GM19238 (cell line): ENCODE measurements around the gene ROR1.
"Not testable (repeated sequence)": the region's sequence is repeated elsewhere in the genome, so short reads cannot be mapped to it uniquely, and the experiment has no call there.

ENCODE experiments used
- DNase-seq: peaks from one replicate; pipeline ENCODE4 v3.0.0; 2011; ENCODE audit warnings: low spot score; ENCODE audit not compliant: insufficient read length

ROR1 gene

GRCh38 chr1:63758791-63759190, 15.0 kb upstream of the ROR1 start:
- DNase-seq, result no peak

GRCh38 chr1:63759778-63760177, 14.0 kb upstream of the ROR1 start:
- DNase-seq, result no peak

- DNase-seq, result no peak
These were observed 3.4 kb upstream of the ROR1 start for GRCh38 chr1:63770381-63770780.

GRCh38 chr1:63772201-63772600, 1.6 kb upstream of the ROR1 start:
- DNase-seq, result no peak

- DNase-seq, result no peak
These were observed 941 bp upstream of the ROR1 start for GRCh38 chr1:63772876-63773275.

- DNase-seq, result no peak
These were observed 362 bp upstream of the ROR1 start for GRCh38 chr1:63773496-63773814.

- DNase-seq, result no peak
These were observed 1.0 kb downstream of the ROR1 start for GRCh38 chr1:63774617-63775417.

GRCh38 chr1:63775418-63776127, 1.8 kb downstream of the ROR1 start:
- no peak for DNase-seq

GRCh38 chr1:63777286-63777685, 3.5 kb downstream of the ROR1 start:
- DNase-seq, result no peak

- no peak for DNase-seq
These were observed 4.4 kb downstream of the ROR1 start for GRCh38 chr1:63777965-63778880.

- DNase-seq, result no peak
These were observed 5.8 kb downstream of the ROR1 start for GRCh38 chr1:63779338-63780211.

- DNase-seq, result no peak
These were observed 6.7 kb downstream of the ROR1 start for GRCh38 chr1:63780565-63780964.

GRCh38 chr1:63782982-63783381, 9.2 kb downstream of the ROR1 start:
- no peak for DNase-seq

- no peak for DNase-seq
These were observed 10.3 kb downstream of the ROR1 start for GRCh38 chr1:63784083-63784482.

GRCh38 chr1:63784489-63785390, 10.9 kb downstream of the ROR1 start:
- DNase-seq, result no peak

- DNase-seq, result not testable (repeated sequence)
These were observed 13.5 kb downstream of the ROR1 start for GRCh38 chr1:63787270-63787669.

GRCh38 chr1:63787875-63788274, 14.1 kb downstream of the ROR1 start:
- DNase-seq, result no peak

GRCh38 chr1:63789856-63790605, 16.2 kb downstream of the ROR1 start:
- DNase-seq, result no peak

GRCh38 chr1:63790989-63791388, 17.2 kb downstream of the ROR1 start:
- DNase-seq, result no peak
